HG02870 (cell line): Measurements from ENCODE around the gene SMYD2.

Experiments used
- ATAC-seq: cut with Tn5 transposase; IDR thresholded peaks from one replicate; pipeline ENCODE4 v1.9.1; 2021; ENCODE audit warnings: mild to moderate bottlenecking, moderate library complexity; ENCODE audit not compliant: unreplicated experiment

SMYD2 gene

GRCh38 chr1:214354440-214355148 is 73.6 kb downstream of the SMYD2 start:
- ATAC-seq = no peak

DNA sequence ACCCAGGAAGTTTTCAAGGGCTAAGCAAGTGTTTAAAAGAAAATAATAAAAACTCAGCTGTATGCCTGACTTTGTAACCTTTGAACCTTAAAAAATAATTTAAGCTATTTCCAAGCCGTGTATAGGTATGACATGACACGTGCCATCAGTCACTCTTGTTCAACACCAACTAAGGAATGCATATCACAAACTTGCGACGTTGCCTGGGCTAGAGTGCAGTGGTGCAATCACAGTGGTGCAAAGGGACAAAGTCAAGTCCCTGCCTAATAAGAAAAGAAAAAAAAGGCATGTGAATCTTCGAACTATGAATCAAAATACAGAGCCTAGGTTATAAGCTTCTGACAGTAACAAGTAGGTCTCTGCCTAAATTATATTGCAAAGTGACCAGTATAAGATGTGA is 79.2 kb downstream of the SMYD2 start:
- ATAC-seq = no peak

DNA sequence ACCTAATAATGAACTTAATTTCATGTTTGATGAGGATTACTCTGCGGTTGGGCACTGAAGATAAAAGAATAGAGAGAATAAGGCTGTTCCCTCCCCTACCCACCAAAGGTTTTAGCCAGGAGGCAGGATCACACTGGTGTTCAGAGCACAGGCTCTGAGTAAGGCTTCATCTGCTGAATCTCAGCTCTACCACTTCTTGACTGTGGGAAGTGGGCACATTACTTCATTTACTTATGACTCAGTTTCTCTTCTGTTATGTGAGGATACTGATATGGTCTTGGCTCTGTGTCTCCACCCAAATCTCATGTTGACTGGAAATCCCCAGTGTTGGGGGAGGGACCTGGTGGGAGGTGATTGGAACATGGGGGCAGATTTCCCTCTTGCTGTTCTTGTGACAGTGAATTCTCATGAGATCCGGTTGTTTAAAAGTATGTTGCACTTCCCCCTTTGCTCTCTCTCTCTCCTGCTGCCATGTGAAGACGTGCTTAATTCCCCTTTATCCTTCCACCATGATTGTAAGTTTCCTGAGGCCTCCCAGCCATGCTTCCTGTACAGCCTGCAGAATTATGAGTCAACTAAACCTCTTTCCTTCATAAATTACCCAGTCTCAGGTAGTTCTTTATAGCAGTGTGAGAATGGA is 79.7 kb downstream of the SMYD2 start:
- ATAC-seq = no peak

GRCh38 chr1:214361636-214362035 is 80.7 kb downstream of the SMYD2 start:
- ATAC-seq = no peak

DNA sequence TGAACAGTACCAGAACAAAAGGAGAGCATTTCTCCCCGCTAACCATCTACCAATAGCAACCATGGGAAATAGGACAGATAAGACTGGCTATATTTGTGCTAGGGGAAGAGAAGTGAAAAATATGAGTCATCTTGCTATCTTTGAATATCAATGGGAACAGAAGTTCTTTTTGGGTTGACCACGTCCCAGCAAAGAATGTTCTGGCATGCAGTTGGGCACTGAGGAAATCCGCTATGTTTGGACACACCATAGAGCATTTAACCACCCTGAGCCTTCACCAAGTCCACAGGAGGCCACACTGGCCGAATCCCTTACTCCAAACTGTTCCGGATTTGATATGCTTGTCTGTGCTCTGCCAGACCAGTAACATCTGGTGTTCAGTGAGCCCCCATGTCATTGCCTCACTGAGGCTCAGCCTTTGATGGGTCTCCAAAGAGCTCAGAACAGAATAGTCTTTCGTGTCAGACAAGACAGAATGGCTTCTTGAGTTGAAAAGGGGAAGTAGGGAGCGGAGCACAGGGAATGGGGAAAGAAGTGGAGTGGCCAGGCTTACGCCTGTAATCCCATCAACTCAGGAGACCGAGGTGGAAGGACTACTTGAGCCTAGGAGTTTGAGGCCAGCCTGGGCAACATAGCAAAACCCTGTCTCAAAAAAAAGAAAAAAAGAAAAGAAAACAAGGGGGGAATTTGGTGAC is 81.4 kb downstream of the SMYD2 start:
- no peak for ATAC-seq

DNA sequence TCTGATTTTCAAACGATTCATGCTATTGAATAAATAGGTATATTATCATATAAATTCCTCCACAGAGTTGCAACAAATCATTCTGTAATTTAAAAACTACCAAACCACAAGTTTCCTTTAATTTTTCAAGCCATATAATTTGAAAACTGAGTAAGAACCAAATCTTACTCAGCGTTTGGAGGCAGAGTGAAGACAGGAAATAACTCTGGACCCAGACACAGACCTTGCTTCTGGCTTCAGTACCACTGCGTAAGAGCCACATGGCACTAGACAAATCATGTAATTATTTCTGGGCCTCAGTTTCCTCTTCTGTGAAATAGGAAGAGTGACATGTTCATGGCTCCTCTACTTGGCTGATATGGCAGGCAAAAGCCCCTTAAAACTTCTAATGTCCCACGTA is 82.4 kb downstream of the SMYD2 start:
- ATAC-seq = no peak

GRCh38 chr1:214364386-214364785 is 83.4 kb downstream of the SMYD2 start:
- no peak for ATAC-seq

DNA sequence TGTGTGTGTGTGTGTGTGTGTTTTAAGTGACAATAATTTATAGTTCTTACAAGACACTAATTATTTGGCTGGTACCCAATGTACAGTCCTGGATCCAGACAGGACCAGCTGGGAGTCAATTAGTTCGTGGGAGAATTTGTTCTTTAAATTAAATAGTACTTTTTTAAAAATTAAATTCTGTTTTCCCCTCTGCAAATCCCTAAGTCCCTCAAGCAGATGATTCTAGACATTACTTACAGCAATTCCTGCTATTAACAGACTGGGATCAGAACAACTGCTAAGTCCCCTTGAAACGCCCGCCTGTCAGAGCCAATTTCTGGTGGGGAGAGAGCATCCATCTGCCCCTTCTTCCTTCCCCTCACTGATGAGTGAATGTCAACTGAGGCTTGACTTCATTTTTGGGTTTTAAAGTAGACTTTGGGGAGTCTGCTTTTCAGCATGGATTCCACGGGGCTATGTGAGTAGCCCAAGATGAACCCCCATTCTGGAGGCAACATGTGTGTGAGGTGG is 83.9 kb downstream of the SMYD2 start:
- no peak for ATAC-seq

GRCh38 chr1:214367841-214368240 is 86.9 kb downstream of the SMYD2 start:
- no peak for ATAC-seq

DNA sequence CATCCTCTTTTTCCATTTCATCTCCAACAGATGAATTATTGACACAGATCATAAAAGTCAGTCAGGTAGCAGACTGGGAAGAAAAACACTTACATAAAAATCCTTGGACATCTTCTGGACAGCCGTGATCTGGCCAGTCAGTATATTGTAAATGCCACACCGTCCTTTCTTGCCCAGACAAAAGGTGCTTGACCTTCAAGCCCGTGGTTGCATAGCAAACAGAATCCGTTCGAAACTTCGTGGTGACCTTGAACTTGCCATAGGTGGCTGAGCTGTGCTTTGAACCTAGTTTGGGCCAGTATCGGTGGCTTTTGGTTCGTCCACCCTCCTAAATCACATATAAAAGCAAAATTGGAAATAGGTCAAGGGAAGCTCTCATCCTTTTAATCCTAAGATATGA is 88.4 kb downstream of the SMYD2 start:
- no peak for ATAC-seq

- ATAC-seq = no peak
Observed at GRCh38 chr1:214370615-214371014, 89.7 kb downstream of the SMYD2 start.

DNA sequence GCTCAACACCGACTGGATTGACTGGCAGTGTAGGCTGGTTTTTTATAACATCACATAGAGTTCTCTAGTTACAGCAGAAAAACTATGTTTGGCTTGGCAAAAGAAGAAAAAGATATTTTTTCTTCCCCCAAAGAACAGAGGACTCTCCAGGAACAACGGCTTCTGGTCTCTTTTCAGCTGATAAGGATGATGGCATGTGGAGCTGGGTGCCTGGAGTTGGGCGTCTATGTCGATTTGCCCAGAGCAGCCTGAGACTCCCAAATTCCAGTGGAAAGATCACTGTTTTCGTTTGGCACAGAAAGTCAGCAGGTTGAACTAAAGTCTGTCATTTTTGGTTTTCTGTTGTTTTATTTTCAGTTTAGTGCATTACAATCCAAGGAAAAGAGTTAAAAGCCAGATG is 91.1 kb downstream of the SMYD2 start:
- no peak for ATAC-seq

DNA sequence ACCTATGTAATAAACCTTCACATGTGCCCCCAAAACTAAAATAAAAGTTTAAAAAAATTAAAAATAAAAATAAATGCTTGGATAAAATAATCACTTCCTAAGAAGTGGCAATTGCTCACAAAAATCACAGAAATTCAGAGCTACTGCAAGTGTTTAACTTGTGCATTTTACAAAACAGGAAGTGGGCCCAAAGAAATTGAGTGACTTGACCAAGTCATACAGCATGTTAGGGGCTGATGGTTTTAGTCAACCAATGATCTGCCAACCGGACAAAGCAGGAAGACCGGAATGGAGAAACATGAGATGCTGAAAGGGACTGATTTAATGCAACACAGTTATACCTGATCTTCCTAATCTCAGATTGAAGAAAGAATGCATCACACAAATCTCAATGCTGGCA is 96.5 kb downstream of the SMYD2 start:
- no peak for ATAC-seq

- ATAC-seq = no peak
Observed at GRCh38 chr1:214377886-214378285, 96.9 kb downstream of the SMYD2 start.

DNA sequence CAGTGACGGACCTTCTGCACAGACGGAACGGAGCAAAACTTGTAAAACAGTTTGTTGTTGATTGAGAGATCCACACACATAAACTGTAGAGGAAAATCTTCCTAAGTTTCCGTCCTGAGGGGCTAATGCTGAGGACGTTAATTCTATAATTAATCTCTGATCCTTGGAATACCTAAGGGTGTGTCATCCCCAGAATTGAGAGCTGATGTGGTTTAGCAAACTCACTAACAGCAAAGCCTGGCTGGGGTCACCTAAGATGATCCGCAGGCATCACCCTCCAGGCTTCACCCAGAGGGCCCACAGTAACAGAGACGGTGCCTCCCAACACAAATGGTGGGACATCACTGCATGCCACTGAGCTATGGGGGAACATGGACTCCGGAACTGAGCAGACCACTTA is 97.5 kb downstream of the SMYD2 start:
- no peak for ATAC-seq

DNA sequence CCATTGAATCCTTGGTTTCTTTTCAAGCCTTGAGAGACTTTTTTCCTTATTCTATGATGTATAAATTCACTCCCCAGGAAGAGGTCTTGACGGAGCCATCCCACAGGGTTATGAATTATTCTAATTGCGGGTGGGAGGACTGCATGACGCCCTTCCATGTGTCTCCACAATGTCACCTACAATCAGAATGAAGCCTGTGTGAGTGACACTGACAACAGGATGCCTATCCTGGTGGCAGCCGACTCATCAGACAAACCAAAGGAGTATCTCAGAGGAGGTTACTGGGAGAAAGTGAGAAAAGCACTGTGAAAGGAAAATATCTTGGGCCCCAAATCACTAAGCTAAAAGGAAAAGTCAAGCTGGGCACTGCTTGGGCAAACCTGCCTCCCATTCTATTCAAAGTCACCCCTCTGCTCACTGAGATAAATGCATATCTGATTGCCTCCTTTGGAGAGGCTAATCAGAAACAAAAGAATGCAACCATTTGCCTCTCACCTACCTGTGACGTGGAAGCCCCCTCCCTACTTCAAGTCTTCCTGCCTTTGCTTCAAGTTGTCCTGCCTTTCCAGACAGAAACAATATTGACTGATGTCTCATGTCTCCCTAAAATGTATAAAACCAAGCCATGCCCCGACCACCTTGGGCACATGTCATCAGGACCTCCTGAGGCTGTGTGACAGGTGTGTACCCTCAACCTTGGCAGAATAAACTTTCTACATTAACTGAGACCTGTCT is 98.4 kb downstream of the SMYD2 start:
- no peak for ATAC-seq

DNA sequence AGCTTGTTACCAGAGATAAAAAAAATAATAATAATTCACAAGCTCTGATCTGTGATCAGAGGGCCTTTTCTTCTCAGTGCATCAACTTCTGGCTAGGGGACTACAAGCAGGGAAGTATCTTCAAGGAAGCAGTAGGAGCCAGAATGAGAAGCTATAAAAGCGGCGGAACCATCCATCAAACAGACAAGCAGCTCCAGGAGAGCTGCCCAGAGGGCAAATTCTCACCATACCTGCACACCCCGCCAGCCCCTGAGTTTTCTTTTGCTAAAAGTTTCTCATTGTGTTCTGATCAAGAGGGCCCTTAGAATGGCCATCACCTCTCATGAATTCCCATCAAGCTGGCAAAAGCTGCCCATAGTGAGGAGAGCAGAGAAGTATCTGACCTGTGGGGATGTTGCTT is 99.4 kb downstream of the SMYD2 start:
- ATAC-seq = no peak

DNA sequence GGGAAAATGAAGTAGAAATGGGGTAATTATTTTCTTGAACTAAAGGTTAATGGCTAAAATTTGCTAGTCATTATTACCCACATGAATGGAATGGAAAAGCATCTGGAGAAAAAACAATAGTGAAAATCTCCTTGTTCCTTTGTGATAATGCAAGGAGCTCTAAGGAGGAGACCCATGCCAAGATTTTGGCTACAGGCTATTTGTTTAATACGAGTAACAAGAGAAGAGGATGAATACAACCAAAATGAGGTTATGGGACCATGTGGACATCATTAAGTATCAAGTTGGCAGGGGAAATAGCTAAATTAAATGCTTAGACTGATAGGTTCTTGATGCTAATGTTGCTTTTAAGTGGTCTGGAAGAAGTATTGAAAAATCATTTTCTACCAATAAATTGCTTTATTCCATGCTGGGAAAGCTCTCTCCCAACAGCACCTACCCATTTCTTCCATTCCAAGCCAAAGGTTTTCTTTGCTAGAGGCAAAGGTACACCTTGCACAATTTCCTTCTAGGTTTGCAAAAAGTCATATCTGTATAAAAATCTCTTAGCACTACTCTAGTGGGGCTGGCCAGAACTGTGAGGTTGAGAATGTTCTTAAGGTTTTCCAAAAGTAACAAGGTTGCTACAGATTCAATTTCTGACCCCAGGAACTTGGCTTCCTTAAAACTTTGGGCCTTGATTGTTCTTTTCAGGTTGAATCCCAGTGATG is 100.2 kb downstream of the SMYD2 start:
- ATAC-seq = no peak

GRCh38 chr1:214383381-214384372 is 102.7 kb downstream of the SMYD2 start:
- no peak for ATAC-seq
